ENCODE data around the gene COL4A6. TPM values are rescaled to one million over a fixed set of nuclear protein-coding genes. Genes with fewer than 3 reads are reported as not detected.

COL4A6 gene
- total RNA-seq, 4 donors from 2014 or later: 0.27 to 1.5 (median 1.1) TPM

GRCh38 chrX:108156934-108157466 is 281.2 kb downstream of the COL4A6 start:
- no peaks in the 10 kb centered on the region for H3K9me3 ChIP-seq
- 94% methylated on average over 8 of the region's 8 CpGs; no CpG with 5 or more reads in 1 of the 2 donors for WGBS, 2 donors
- TF ChIP-seq, protein P1, sequence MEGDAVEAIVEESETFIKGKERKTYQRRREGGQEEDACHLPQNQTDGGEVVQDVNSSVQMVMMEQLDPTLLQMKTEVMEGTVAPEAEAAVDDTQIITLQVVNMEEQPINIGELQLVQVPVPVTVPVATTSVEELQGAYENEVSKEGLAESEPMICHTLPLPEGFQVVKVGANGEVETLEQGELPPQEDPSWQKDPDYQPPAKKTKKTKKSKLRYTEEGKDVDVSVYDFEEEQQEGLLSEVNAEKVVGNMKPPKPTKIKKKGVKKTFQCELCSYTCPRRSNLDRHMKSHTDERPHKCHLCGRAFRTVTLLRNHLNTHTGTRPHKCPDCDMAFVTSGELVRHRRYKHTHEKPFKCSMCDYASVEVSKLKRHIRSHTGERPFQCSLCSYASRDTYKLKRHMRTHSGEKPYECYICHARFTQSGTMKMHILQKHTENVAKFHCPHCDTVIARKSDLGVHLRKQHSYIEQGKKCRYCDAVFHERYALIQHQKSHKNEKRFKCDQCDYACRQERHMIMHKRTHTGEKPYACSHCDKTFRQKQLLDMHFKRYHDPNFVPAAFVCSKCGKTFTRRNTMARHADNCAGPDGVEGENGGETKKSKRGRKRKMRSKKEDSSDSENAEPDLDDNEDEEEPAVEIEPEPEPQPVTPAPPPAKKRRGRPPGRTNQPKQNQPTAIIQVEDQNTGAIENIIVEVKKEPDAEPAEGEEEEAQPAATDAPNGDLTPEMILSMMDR (IDR thresholded peaks at IDR 0.05): no peak
- no peak for TF ChIP-seq POLR2A (IDR thresholded peaks at IDR 0.05)
- no peaks in the 10 kb centered on the region for H3K36me3 ChIP-seq
- H3K4me1 ChIP-seq: no peaks in the 10 kb centered on the region
- no peak overlapping the region for H3K27ac ChIP-seq
- H3K27me3 ChIP-seq: no peaks in the 10 kb centered on the region
- intact Hi-C loops (cut with DNase I): no loop called here
- no peak for DNase-seq
- H3K4me3 ChIP-seq (replicated peaks in 1 of 3): no peak overlapping the region

DNA sequence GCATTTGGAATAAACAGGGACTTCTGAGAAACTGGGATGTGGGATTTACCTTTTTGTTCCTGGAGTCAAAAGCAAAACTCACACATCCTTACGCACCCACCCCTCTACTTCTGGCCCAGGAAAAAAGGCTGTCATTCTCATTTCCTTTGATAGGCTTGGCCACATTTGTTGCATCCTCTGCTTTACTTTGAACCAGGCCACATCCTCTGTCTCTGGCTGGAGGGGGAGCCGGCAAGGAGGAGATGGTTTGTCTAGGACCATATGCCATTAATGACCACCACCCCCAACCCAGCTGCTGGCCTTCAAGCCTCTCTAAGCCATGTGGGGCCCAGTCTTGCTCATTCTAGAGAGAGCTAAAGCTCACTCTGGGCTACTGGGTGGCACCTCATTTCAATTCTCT is 282.1 kb downstream of the COL4A6 start:
- DNase-seq: no peak
- 93 to 96% methylated on average over 1 to 2 of the region's 2 CpGs for WGBS, 2 donors
- no peaks in the 10 kb centered on the region for H3K27me3 ChIP-seq

DNA sequence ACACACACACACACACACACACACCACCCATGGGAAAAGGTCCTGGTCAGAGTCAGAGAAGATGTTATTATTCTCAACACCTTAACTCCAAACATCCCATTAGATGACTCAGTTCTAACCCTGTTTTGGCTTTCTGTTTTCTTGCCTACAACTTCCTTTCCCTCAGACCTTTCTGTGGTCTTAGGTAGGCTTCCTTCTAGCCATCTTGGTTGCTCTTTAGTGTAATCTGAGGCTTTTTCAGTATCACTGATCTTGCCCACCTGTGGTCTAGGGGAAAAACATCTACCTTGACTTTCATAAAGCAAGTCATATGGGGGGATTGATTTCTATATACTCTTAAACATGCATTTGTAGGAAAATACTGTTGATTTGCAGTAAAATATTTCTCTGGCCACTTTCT is 289.7 kb downstream of the COL4A6 start:
- intact Hi-C loops (cut with DNase I): no loop called here
- no peak overlapping the region for H3K4me3 ChIP-seq (replicated peaks in 1 of 3)
- no peaks in the 10 kb centered on the region for H3K27me3 ChIP-seq
- H3K36me3 ChIP-seq: peaks cover 0 to 3% of the 10 kb centered on the region in 2 donors
- no peak for TF ChIP-seq POLR2A (IDR thresholded peaks at IDR 0.05)
- TF ChIP-seq, protein P1 (IDR thresholded peaks at IDR 0.05): no peak
- H3K4me1 ChIP-seq: no peaks in the 10 kb centered on the region
- no peaks in the 10 kb centered on the region for H3K9me3 ChIP-seq
- H3K27ac ChIP-seq: no peak overlapping the region
- no peak for DNase-seq

More for the DNA sequence above, 282.1 kb downstream of the COL4A6 start:
- intact Hi-C loops (cut with DNase I): no loop called here
- TF ChIP-seq POLR2A (IDR thresholded peaks at IDR 0.05): no peak
- TF ChIP-seq, protein P1 (IDR thresholded peaks at IDR 0.05): no peak
- no peaks in the 10 kb centered on the region for H3K9me3 ChIP-seq
- no peaks in the 10 kb centered on the region for H3K4me1 ChIP-seq
- H3K27ac ChIP-seq: no peak overlapping the region
- H3K36me3 ChIP-seq: no peaks in the 10 kb centered on the region
- no peak overlapping the region for H3K4me3 ChIP-seq (replicated peaks in 1 of 3)

DNA sequence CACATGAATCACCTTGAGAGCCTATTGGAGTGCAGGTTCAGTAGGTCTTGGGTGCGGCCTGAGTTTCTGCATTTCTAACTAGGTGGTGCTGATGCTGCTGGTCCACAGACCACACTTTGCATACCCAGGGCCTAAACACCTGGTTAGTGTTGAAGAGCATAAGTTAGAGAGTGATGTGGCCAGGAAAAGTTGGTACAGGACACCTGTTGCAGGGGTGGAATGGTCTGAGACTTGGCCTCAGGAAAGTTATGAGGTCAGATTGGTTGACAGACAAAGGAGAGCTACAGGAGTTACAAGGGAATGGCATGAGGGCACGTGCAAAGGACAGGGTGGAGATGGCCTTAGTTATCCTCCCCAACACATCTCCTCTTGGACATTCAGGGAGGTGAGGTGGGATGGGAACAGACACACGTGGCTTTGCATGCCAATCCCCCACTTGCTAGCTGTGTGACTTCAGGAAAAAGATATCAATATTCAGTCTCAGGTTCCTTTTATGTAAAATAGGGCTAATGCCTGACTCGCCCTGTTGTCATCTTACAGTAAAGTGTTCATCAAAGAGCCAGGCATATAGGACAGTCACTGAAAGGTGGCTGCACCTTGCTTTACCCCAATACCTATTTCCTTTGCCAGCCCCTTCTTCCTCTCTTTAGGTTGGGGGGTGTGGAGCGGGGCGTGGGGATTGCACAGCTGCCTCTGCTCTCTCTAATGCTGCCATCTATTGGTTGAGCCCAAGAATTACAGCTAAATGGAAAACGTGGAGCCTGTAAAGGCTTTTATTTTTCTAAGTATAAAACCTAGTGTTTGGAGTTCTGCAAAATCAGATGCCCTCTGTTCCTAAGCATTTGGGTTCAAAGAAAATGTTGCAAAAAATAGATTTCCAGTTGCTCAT is 299.2 kb downstream of the COL4A6 start:
- 84 to 90% methylated on average over 6 to 7 of the region's 7 CpGs for WGBS, 2 donors
- Histone ChIP-seq H3K27me3 (no peaks in the 10 kb centered on the region), H3K9me3 (no peaks in the 10 kb centered on the region), H3K36me3 (no peaks in the 10 kb centered on the region), H3K4me3 (replicated peaks in 1 of 3) (no peak overlapping the region), H3K4me1 (no peaks in the 10 kb centered on the region), H3K27ac (no peak overlapping the region)
- no peak for DNase-seq
- TF ChIP-seq POLR2A (IDR thresholded peaks at IDR 0.05): no peak
- TF ChIP-seq, protein P1 (IDR thresholded peaks at IDR 0.05): peak in 2 of 6 experiments; percentile 20 to 29
- intact Hi-C loops (cut with DNase I): no loop called here

- intact Hi-C loops (cut with DNase I): no loop called here
- 88 to 93% methylated on average over 1 of the region's 1 CpG for WGBS, 2 donors
- TF ChIP-seq POLR2A (IDR thresholded peaks at IDR 0.05): no peak
- TF ChIP-seq, protein P1 (IDR thresholded peaks at IDR 0.05): no peak
- Histone ChIP-seq H3K27ac (no peak overlapping the region), H3K4me1 (no peaks in the 10 kb centered on the region), H3K27me3 (no peaks in the 10 kb centered on the region), H3K9me3 (no peaks in the 10 kb centered on the region), H3K36me3 (no peaks in the 10 kb centered on the region), H3K4me3 (replicated peaks in 1 of 3) (no peak overlapping the region)
- no peak for DNase-seq
Measured at GRCh38 chrX:108134724-108135123, 303.5 kb downstream of the COL4A6 start.

All from thyroid gland (tissue), 4 donors.